Posterior vena cava (tissue), 2 donors: ENCODE measurements around the gene RASSF7. TPM values are rescaled to one million over a fixed set of nuclear protein-coding genes. Genes with fewer than 3 reads are reported as not detected.

Experiments used
- DNase-seq: peaks from one replicate; pipeline ENCODE4 v3.0.0-alpha.2; 2020; ENCODE audit warnings: low spot score
- intact Hi-C, 2 donors: fragments of 100-400 bp; cut with DNase I; formaldehyde crosslinking; loops; one replicate each; pipeline versions ENCODE4 v1.14.1 to v1.14.2; 2022 to 2023
- total RNA-seq, 2 donors: library from RNA; stranded (reverse); fragmentation: NEBNext Ultra II Directional; extraction: Animal tissue kit (Norgen Biotek cat#: 25700); gene quantifications; one replicate each; pipeline ENCODE4 v1.2.1, GENCODE V29; 2021
- donor health status: DM: yes; HTN: yes; CAD: no.
- donor health status: DM: yes; HTN: yes; CAD: no.

RASSF7 gene
- total RNA-seq, 2 donors from 2014 or later: 2.1 to 2.6 TPM

- intact Hi-C loops: no loop called here
- no peak for DNase-seq
Measured at GRCh38 chr11:548700-549603, 11.8 kb upstream of the RASSF7 start.

GRCh38 chr11:550021-550745, 10.6 kb upstream of the RASSF7 start:
- intact Hi-C loops: loop anchor here (10.0 kb wide), 1 partner anchor 175 kb away; no protein-coding TSS in a partner anchor
- no peak for DNase-seq

- DNase-seq: no peak
- intact Hi-C loops: loop anchor here (10.0 kb wide), 1 partner anchor 174 kb away; no protein-coding TSS in a partner anchor
Measured at GRCh38 chr11:550746-551085, 10.1 kb upstream of the RASSF7 start.

- intact Hi-C loops: loop anchor here (10.0 kb wide), 1 partner anchor 174 kb away; no protein-coding TSS in a partner anchor
- no peak for DNase-seq
Measured at GRCh38 chr11:551131-551530, 9.6 kb upstream of the RASSF7 start.

GRCh38 chr11:551596-551995, 9.2 kb upstream of the RASSF7 start:
- DNase-seq: no peak
- intact Hi-C loops: loop anchor here (10.0 kb wide), 1 partner anchor 173 kb away; no protein-coding TSS in a partner anchor

- intact Hi-C loops: loop anchor here (10.0 kb wide), 1 partner anchor 171 kb away; no protein-coding TSS in a partner anchor
- no peak for DNase-seq
Measured at GRCh38 chr11:553083-553987, 7.4 kb upstream of the RASSF7 start.

- no peak for DNase-seq
- intact Hi-C loops: loop anchor here (10.0 kb wide), 1 partner anchor 171 kb away; no protein-coding TSS in a partner anchor
Measured at GRCh38 chr11:553988-554340, 6.8 kb upstream of the RASSF7 start.

- DNase-seq: no peak
- intact Hi-C loops: loop anchor here (10.0 kb wide), 1 partner anchor 170 kb away; no protein-coding TSS in a partner anchor
Measured at GRCh38 chr11:554428-555226, 6.1 kb upstream of the RASSF7 start.

- no peak for DNase-seq
- intact Hi-C loops: loop anchor here (10.0 kb wide), 1 partner anchor 169 kb away; no protein-coding TSS in a partner anchor
Measured at GRCh38 chr11:555227-555779, 5.5 kb upstream of the RASSF7 start.

GRCh38 chr11:555780-556661, 4.7 kb upstream of the RASSF7 start:
- intact Hi-C loops: loop anchor here (10.0 kb wide), 1 partner anchor 169 kb away; no protein-coding TSS in a partner anchor
- DNase-seq: no peak

- intact Hi-C loops: loop anchor here (10.0 kb wide), 1 partner anchor 168 kb away; no protein-coding TSS in a partner anchor
- DNase-seq: no peak
Measured at GRCh38 chr11:556662-557256, 4.0 kb upstream of the RASSF7 start.

GRCh38 chr11:557328-558132, 3.2 kb upstream of the RASSF7 start:
- intact Hi-C loops: loop anchor here (10.0 kb wide), 1 partner anchor 167 kb away; no protein-coding TSS in a partner anchor
- no peak for DNase-seq

- intact Hi-C loops: loop anchor here (10.0 kb wide), 1 partner anchor 166 kb away; no protein-coding TSS in a partner anchor
- no peak for DNase-seq
Measured at GRCh38 chr11:558503-558902, 2.3 kb upstream of the RASSF7 start.

GRCh38 chr11:559020-559620, 1.6 kb upstream of the RASSF7 start:
- no peak for DNase-seq
- intact Hi-C loops: loop anchor here (10.0 kb wide), 1 partner anchor 166 kb away; no protein-coding TSS in a partner anchor

GRCh38 chr11:559712-560304, 962 bp upstream of the RASSF7 start:
- DNase-seq: no peak
- intact Hi-C loops: loop anchor here (5.0 to 10.0 kb wide), 2 partner anchors 165 to 1592 kb away; no protein-coding TSS in a partner anchor
